ENCODE results near the gene NOTCH1.

- no peak for TF ChIP-seq CTCF (tag by site-specific recombination; IDR thresholded peaks at IDR 0.05)
- TF ChIP-seq ZNF626 (tag by site-specific recombination; IDR thresholded peaks at IDR 0.05), result no peak
- TF ChIP-seq ZNF658 (tag by site-specific recombination; IDR thresholded peaks at IDR 0.05), result no peak
- no peak for TF ChIP-seq ZNF449 (tag by site-specific recombination; IDR thresholded peaks at IDR 0.05)
- no peak for TF ChIP-seq ZFP37 (tag by site-specific recombination; IDR thresholded peaks at IDR 0.05)
- no peak for TF ChIP-seq ZNF501 (tag by site-specific recombination; IDR thresholded peaks at IDR 0.05)
- no peak for TF ChIP-seq ZBTB1 (tag by site-specific recombination; IDR thresholded peaks at IDR 0.05)
- TF ChIP-seq ZNF639 (tag by site-specific recombination; IDR thresholded peaks at IDR 0.05), result no peak
- no peak for TF ChIP-seq ZNF473 (tag by site-specific recombination; IDR thresholded peaks at IDR 0.05)
- TF ChIP-seq ZNF530 (tag by site-specific recombination; IDR thresholded peaks at IDR 0.05; ENCODE audit: low read depth), result no peak
- TF ChIP-seq ZNF548 (tag by site-specific recombination; IDR thresholded peaks at IDR 0.05), result no peak
- no peak for TF ChIP-seq ZNF133 (tag by site-specific recombination; IDR thresholded peaks at IDR 0.05)
- no peak for TF ChIP-seq ZNF433 (tag by site-specific recombination; IDR thresholded peaks at IDR 0.05; ENCODE audit: low read depth)
- TF ChIP-seq ZBTB48 (tag by site-specific recombination; IDR thresholded peaks at IDR 0.05), result no peak
Measured at GRCh38 chr9:136455043-136456002, 90.5 kb downstream of the NOTCH1 start.
